Hepatocyte (in vitro differentiated cells): ENCODE measurements around the gene ASIP. TPM values are rescaled to one million over a fixed set of nuclear protein-coding genes. Genes with fewer than 3 reads are reported as not detected.

Source experiments
- DNase-seq: peaks from one replicate; pipeline ENCODE4 v3.0.0-alpha.2; 2016; ENCODE audit warnings: low spot score
- H2AFZ ChIP-seq: fragments of 200-600 bp; sonication (generic); 2 replicates; pipeline ENCODE4 v1.6.0; 2016; ENCODE audit warnings: antibody characterized with exemption, mild to moderate bottlenecking
- H3K27ac ChIP-seq: fragments of 200-600 bp; sonication (generic); 2 replicates; pipeline ENCODE4 v1.5.1; 2016; ENCODE audit warnings: mild to moderate bottlenecking
- H3K27me3 ChIP-seq: fragments of 200-600 bp; sonication (generic); 2 replicates; pipeline ENCODE4 v1.6.1; 2016
- H3K36me3 ChIP-seq: fragments of 200-600 bp; sonication (generic); replicated peaks from 2 replicates; pipeline ENCODE4 v1.5.1; 2016; ENCODE audit warnings: low read depth; ENCODE audit not compliant: insufficient read depth
- H3K4me1 ChIP-seq: fragments of 200-600 bp; sonication (generic); 2 replicates; pipeline ENCODE4 v1.5.1; 2016; ENCODE audit warnings: mild to moderate bottlenecking, moderate library complexity; ENCODE audit not compliant: insufficient read depth
- H3K4me2 ChIP-seq: fragments of 200-600 bp; sonication (generic); 2 replicates; pipeline ENCODE4 v1.6.0; 2016
- H3K4me3 ChIP-seq: fragments of 200-600 bp; sonication (generic); 2 replicates; pipeline ENCODE4 v1.5.1; 2016; ENCODE audit warnings: mild to moderate bottlenecking
- H3K79me2 ChIP-seq: fragments of 200-600 bp; sonication (generic); 2 replicates; pipeline ENCODE4 v1.6.0; 2017; ENCODE audit warnings: mild to moderate bottlenecking
- H3K9me2 ChIP-seq: fragments of 200-600 bp; sonication (generic); replicated peaks from 2 replicates; pipeline ENCODE4 v1.6.0; 2017; ENCODE audit warnings: mild to moderate bottlenecking; ENCODE audit not compliant: insufficient read depth
- H3K9me3 ChIP-seq: fragments of 200-600 bp; sonication (generic); 2 replicates; pipeline ENCODE4 v1.5.1; 2016; ENCODE audit warnings: low read depth, mild to moderate bottlenecking
- H4K20me1 ChIP-seq: fragments of 200-600 bp; sonication (generic); 2 replicates; pipeline ENCODE4 v1.6.0; 2016; ENCODE audit warnings: mild to moderate bottlenecking; ENCODE audit not compliant: insufficient read depth, poor library complexity, severe bottlenecking
- EZH2 ChIP-seq: fragments of 200-600 bp; sonication (generic); IDR thresholded peaks from 2 replicates; pipeline ENCODE4 v1.6.1; 2016; ENCODE audit warnings: antibody characterized with exemption, mild to moderate bottlenecking, borderline replicate concordance
- EZH2phosphoT487 ChIP-seq: fragments of 200-600 bp; sonication (generic); IDR thresholded peaks from one replicate; pipeline ENCODE4 v1.6.1; 2018; ENCODE audit warnings: antibody characterized with exemption, mild to moderate bottlenecking, low read depth, moderate library complexity; ENCODE audit not compliant: unreplicated experiment, severe bottlenecking
- WGBS: methylation state at CpG from one replicate; pipeline ENCODE4 v1.1.6; 2016; ENCODE audit warnings: low lambda C conversion rate; ENCODE audit errors: missing lambda C conversion rate; 5-methylcytosine and 5-hydroxymethylcytosine counted together
- polyA plus RNA-seq: library from polyadenylated mRNA; unstranded; fragments of >200 nt; fragmentation: Nextera tagmentation; extraction: Ambion mirVana; gene quantifications from 2 replicates; pipeline ENCODE4 v1.2.1, GENCODE V29; 2016
- total RNA-seq: library from RNA; depleted of rRNA; stranded (reverse); fragments of >200 nt; gene quantifications from 2 replicates; pipeline ENCODE4 v1.2.3, GENCODE V29; 2014
- TF ChIP-seq, protein P1 (sequence below): fragments of 200-600 bp; sonication (generic); IDR thresholded peaks from 2 replicates; pipeline ENCODE4 v1.5.1; 2016; ENCODE audit warnings: antibody characterized with exemption, mild to moderate bottlenecking; ENCODE audit not compliant: poor library complexity

The ASIP gene
- total and polyA plus RNA-seq, 2 experiments from 2014 or later: 3.3 TPM; not detected in 1

DNA sequence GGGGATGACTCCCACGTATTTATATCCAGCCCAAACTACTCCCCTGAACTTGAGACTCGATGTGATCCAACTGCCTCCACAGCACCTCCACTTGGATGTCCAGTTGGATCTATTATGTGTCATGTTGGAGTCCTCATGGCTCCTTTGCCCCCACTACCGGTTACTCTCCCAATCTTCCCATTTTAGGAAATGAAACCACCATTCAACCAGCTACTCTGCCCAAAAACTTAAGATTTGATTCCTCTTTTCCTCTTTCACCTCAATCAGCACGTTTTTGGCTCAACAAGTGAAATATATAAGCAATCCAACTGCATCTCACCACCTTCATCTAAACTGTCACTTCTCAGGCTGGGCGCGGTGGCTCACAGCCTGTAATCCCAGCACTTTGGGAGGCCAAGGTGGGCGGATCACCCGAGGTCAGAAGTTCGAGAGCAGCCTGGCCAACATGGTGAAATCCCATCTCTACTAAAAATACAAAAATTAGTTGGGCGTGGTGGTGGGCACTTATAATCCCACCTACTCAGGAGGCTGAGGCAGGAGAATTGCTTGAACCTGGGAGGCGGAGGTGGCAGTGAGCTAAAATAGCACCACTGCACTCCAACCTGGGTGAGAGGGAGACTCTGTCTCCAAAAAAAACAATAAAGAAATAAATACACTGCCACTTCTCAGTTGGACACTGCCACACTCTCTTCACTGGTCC lies 58.5 kb downstream of the ASIP start:
- H3K79me2 ChIP-seq: peaks cover 72% of the 10 kb centered on the region

DNA sequence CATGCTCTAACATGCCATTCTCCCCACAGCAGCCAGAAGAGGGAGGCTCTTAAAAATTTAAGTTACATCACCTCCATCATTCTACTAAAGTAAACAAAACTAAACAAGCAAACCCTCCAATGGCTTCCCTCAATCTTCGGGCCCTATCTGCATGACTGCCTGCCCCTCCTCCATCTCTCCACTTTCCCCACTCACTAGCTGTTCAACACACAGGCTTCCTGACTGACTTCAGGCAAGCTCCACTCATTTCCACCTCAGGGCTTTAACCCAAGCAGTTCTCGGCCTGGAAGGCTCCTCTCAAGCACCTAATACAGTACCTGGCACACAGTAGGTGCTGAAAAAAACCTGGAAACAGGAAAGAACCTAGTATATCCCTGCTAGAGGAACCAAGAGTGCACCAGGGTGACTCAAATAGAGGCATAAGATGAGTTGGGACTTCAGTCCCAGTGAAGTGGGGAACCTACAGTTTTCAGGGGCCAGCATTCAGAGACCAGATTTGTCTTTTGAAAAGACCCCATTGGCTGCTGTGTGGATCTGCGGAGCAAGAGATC lies 59.1 kb downstream of the ASIP start:
- peaks cover 70% of the 10 kb centered on the region for H3K79me2 ChIP-seq
- 67% methylated on average over 3 of the region's 3 CpGs for WGBS

More for the DNA sequence above, 58.5 kb downstream of the ASIP start:
- Histone ChIP-seq H2AFZ (no peak overlapping the region), H4K20me1 (peaks cover 7% of the 10 kb centered on the region), H3K4me3 (no peak overlapping the region), H3K36me3 (no peaks in the 10 kb centered on the region), H3K9me2 (no peaks in the 10 kb centered on the region), H3K9me3 (no peaks in the 10 kb centered on the region), H3K27ac (no peak overlapping the region), H3K27me3 (no peaks in the 10 kb centered on the region), H3K4me2 (no peak overlapping the region), H3K4me1 (peaks cover 21% of the 10 kb centered on the region)
- no peak for DNase-seq
- TF ChIP-seq EZH2 (no peak), EZH2phosphoT487 (no peak)
- TF ChIP-seq, protein P1, sequence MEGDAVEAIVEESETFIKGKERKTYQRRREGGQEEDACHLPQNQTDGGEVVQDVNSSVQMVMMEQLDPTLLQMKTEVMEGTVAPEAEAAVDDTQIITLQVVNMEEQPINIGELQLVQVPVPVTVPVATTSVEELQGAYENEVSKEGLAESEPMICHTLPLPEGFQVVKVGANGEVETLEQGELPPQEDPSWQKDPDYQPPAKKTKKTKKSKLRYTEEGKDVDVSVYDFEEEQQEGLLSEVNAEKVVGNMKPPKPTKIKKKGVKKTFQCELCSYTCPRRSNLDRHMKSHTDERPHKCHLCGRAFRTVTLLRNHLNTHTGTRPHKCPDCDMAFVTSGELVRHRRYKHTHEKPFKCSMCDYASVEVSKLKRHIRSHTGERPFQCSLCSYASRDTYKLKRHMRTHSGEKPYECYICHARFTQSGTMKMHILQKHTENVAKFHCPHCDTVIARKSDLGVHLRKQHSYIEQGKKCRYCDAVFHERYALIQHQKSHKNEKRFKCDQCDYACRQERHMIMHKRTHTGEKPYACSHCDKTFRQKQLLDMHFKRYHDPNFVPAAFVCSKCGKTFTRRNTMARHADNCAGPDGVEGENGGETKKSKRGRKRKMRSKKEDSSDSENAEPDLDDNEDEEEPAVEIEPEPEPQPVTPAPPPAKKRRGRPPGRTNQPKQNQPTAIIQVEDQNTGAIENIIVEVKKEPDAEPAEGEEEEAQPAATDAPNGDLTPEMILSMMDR: no peak
- 91% methylated on average over 11 of the region's 11 CpGs for WGBS

GRCh38 chr20:34300809-34301586 lies 59.8 kb downstream of the ASIP start:
- Histone ChIP-seq H3K9me2 (no peaks in the 10 kb centered on the region), H3K9me3 (no peaks in the 10 kb centered on the region), H3K27ac (peak overlapping the region; percentile 62), H2AFZ (no peak overlapping the region), H3K4me1 (peaks cover 21% of the 10 kb centered on the region), H3K36me3 (no peaks in the 10 kb centered on the region), H3K4me3 (no peak overlapping the region), H3K79me2 (peaks cover 65% of the 10 kb centered on the region), H4K20me1 (peaks cover 7% of the 10 kb centered on the region), H3K4me2 (peak overlapping the region; percentile 92), H3K27me3 (no peaks in the 10 kb centered on the region)
- WGBS: 60% methylated on average over 7 of the region's 7 CpGs
- no peak for TF ChIP-seq EZH2
- TF ChIP-seq, protein P1: no peak
- TF ChIP-seq EZH2phosphoT487: no peak
- peak; percentile 40 for DNase-seq

More for the DNA sequence above, 59.1 kb downstream of the ASIP start:
- Histone ChIP-seq H3K4me2 (peak overlapping the region; percentile 92), H3K36me3 (no peaks in the 10 kb centered on the region), H2AFZ (no peak overlapping the region), H3K27ac (peak overlapping the region; percentile 62), H4K20me1 (peaks cover 7% of the 10 kb centered on the region), H3K27me3 (no peaks in the 10 kb centered on the region), H3K4me3 (no peak overlapping the region), H3K9me2 (no peaks in the 10 kb centered on the region), H3K4me1 (peaks cover 21% of the 10 kb centered on the region), H3K9me3 (no peaks in the 10 kb centered on the region)
- DNase-seq: peak; percentile 30
- TF ChIP-seq EZH2phosphoT487 (no peak), EZH2 (no peak)
- TF ChIP-seq, protein P1: no peak
